Skin of body (tissue), 2 donors: ENCODE results near the gene LTA4H. TPM values are rescaled to one million over a fixed set of nuclear protein-coding genes. Genes with fewer than 3 reads are reported as not detected.
"Not testable (repeated sequence)": the region's sequence is repeated elsewhere in the genome, so short reads cannot be mapped to it uniquely, and the experiment has no call there.

ENCODE experiments used
- DNase-seq: peaks from one replicate; lab custom pipeline; 2025; lab: John Stamatoyannopoulos, UW
- total RNA-seq: library from RNA; depleted of rRNA; stranded (reverse); fragments of >200 nt; gene quantifications from one replicate; pipeline ENCODE4 v1.2.3, GENCODE V29; 2014

The LTA4H gene
- total RNA-seq, result 52.9 TPM

- peak; percentile 99 for DNase-seq
These were observed at the start of gene LTA4H for GRCh38 chr12:96035283-96036236. LTA4H (minus strand) TSS chr12:96035587; CDS start chr12:96035519, 68 bp downstream.

DNA sequence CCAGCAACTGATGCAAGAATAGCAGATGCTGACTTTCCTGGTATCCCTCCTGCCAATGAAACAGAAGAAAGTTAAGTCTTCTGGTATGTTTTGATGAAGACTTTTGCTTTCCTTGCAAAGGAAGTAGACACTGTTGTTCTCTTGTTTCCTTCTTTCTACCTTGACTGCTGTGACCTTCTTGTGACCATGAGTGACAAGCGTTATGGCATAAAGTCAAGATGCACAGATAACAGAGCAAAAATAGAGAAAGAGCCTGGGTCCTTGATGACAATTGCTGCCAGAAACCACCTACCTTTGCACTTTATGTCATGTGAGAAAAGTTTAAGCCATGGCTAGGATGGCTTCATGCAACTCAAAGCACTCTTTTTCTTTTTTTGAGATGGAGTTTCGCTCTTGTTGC lies 49.2 kb upstream of the LTA4H start:
- no peak for DNase-seq

- no peak for DNase-seq
These were observed 47.8 kb upstream of the LTA4H start for GRCh38 chr12:96083020-96083719.

DNA sequence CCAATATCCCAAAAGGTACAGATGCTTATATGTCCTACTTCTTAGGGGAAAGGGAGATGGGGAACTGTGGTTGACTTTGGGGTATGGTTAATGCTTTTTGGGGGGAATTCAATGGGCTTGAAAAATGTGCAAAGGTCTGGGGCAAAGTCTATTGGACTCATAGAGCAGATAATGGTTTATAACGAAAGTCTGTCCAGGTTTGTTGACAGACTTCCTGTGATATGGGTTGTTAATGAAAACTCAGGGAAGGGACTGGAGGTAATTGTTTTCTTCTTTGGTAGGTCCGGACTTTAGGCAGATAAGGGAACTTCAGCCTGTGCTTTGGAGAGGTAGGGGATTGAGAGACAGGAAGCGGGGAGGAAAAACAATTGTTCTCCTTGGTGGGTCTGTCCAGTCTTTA lies 46.2 kb upstream of the LTA4H start:
- DNase-seq, result no peak

GRCh38 chr12:96078231-96079135 lies 43.1 kb upstream of the LTA4H start:
- DNase-seq, result peak; percentile 11

DNA sequence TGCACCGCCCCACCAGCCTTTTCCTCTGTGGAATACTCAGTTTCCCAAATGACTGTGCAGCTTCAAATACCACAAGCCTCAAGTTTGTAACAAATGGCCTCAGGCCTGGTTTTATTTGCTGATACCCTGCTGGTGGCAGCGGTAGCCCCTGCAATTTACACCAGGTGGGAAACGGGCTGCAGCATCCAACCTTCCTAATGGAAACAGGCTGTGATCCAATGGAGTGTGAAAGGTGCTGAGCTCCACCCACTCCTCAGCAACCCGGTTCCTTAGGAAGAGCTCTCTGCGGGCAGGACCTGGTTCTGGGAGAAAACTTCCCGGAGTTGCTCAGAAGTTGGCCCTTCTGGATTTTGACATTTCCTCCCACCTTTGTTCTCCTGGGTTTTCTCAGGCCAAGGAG lies 41.7 kb upstream of the LTA4H start:
- no peak for DNase-seq

DNA sequence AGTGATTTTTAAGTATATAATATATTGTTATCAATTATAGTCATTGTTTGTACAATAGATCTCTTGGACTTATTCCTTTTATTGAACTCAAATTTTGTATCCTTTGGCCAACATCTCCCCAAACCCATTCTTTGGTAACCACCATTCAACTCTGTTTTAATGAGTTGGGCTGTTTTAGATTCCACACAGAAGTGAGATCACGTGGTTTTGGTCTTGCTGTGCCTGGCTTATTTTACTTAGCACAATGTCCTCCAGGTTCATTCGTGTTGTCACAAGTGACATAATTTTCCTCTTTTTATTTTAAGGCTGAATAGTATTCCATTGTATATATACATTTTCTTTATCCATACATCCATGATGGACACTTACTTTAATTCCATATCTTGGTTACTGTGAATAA lies 40.2 kb upstream of the LTA4H start:
- no peak for DNase-seq

GRCh38 chr12:96073346-96074330 lies 38.3 kb upstream of the LTA4H start:
- DNase-seq, result no peak

GRCh38 chr12:96070670-96071279 lies 35.4 kb upstream of the LTA4H start:
- no peak for DNase-seq

- no peak for DNase-seq
These were observed 34.3 kb upstream of the LTA4H start for GRCh38 chr12:96069511-96070231.

- no peak for DNase-seq
These were observed 33.2 kb upstream of the LTA4H start for GRCh38 chr12:96068636-96069035.

GRCh38 chr12:96068111-96068510 lies 32.7 kb upstream of the LTA4H start:
- DNase-seq, result no peak

GRCh38 chr12:96065776-96066175 lies 30.4 kb upstream of the LTA4H start:
- not testable (repeated sequence) for DNase-seq

DNA sequence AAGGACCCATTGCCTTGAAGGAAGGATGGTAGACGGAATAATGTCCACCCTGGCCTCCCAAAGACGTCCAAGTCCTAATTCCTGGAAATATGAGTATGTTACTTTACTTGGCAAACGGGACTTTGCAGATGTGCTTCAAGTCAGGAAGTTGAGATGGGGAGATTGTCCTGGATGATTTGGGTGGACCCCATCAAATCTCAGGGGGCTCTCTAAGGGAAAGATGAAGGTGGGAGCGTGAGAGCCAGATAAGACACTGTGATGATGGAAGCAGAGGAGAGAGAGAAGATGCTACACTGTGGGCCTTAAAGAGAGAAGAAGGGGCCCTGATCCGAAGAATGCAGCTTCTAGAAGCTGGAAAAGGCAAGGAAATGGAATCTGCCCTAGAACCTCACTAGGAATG lies 29.6 kb upstream of the LTA4H start:
- DNase-seq, result no peak

DNA sequence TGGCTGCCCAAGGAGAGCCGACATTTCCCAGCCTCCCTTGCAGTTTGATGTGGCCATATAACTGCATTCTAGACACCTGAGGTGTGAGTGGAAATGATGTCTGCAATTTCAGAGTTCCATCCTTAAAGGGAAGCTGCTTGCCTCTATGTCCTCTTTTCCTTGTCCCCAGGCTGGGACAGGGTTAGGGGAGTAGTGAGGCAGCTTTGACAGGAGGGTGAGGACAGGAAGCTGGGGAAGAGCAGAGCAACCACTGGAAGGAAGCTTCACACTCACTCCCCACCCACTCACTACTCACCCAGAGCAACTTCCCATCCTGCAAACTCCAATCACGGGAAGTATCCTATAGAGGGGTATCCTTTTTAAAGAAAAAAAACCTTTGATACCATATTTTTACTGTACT lies 28.9 kb upstream of the LTA4H start:
- no peak for DNase-seq

DNA sequence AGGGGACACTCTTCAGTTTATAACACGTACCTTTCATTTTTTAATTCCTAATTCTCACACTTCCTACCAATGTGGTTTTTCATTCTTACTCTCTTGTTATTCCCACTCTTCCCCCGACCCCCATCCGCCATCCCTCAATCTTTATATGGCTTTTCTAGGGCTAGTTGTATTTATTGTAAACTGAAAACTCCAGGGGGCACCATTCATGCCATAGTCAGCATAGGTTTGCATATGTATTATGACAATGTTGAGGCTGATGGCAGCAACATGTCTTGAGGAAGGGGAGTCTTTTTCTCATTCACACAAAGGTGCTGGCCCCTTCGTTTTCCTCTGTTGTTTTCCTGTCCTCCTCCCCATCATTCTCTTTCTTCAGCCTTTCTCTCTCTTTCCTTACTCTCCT lies 27.7 kb upstream of the LTA4H start:
- no peak for DNase-seq

DNA sequence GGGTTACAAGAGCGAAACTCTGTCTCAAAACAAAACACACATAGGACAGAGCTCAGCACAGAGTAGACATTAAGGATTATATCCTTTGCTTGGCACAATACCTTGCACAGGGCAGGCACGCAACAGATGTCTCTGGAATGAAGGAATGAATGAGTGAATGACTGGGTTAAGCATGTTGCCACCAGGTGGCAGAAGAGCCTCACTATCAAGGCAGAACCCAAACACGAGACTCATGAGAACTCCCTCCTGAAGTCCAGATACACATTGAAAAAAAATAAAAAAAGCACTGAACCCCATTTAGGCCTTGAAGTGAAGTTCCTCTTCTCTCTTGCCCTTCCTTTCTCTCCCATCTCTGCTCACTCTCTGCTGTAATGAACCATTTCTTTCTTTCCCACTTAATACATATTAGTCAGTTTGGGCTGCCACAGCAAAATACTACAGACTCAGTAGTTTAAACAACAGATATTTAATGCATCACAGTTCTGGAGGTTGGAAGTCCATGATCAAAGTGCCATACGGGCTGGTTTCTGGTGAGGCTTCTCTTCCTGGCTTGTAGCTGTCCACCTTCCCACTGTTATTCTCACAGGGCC lies 26.6 kb upstream of the LTA4H start:
- DNase-seq, result peak; percentile 60

DNA sequence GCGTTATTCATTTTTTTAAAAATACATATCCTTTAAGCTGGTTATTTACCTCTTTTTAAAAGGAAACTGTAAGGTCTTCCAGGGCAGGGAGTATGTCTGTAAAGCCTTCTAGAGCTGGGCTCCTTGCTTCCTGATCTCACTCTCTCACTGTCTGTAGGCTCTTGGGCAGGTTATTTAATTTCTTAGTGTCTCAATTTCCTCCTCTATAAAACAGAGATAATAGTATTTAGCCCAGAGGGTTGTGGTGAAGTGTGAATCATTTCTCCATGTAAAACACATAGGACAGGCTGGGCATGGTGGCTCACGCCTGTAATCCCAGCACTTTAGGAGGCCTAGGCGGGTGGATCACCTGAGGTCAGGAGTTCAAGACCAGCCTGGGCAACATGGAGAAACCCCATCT lies 25.9 kb upstream of the LTA4H start:
- DNase-seq, result no peak

DNA sequence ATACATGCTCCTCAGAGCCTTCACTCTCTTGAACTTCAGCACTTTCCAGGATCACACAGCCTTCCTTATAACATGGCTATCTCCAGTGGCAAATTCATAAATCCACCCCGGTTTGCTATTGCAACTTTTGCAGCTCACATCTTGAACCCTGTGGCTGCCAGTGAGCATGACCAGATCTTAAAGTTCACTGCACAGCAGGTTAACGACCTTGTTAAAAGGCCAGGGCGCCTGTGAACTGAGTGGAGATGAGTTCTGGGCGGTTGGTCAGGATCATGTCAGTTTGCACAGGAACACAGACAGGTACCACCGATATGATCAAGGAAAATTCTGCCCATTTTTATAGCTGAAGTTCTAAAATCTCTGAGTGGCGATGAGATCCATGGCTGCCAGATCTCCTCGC lies 24.7 kb upstream of the LTA4H start:
- no peak for DNase-seq
